MM.1S (cell line): ENCODE data around the gene PCGF1.

Experiments
- CTCF ChIP-seq: fragments of 300-600 bp; sonication (generic); IDR thresholded peaks from 2 replicates; pipeline ENCODE4 v1.5.1; 2016; ENCODE audit warnings: antibody characterized with exemption, low read length, mixed read lengths
- EZH2 ChIP-seq: fragments of 300-600 bp; sonication (generic); optimal IDR thresholded peaks from 2 replicates; pipeline ENCODE3; 2017; ENCODE audit warnings: low read depth, mild to moderate bottlenecking, antibody characterized with exemption, low read length, mixed read lengths

GRCh38 chr2:74458938-74459363, 48.5 kb downstream of the PCGF1 start:
- TF ChIP-seq CTCF (no peak), EZH2 (no peak)
